ENCODE measurements around the gene CLPTM1L.

- TF ChIP-seq, protein P1, sequence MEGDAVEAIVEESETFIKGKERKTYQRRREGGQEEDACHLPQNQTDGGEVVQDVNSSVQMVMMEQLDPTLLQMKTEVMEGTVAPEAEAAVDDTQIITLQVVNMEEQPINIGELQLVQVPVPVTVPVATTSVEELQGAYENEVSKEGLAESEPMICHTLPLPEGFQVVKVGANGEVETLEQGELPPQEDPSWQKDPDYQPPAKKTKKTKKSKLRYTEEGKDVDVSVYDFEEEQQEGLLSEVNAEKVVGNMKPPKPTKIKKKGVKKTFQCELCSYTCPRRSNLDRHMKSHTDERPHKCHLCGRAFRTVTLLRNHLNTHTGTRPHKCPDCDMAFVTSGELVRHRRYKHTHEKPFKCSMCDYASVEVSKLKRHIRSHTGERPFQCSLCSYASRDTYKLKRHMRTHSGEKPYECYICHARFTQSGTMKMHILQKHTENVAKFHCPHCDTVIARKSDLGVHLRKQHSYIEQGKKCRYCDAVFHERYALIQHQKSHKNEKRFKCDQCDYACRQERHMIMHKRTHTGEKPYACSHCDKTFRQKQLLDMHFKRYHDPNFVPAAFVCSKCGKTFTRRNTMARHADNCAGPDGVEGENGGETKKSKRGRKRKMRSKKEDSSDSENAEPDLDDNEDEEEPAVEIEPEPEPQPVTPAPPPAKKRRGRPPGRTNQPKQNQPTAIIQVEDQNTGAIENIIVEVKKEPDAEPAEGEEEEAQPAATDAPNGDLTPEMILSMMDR (IDR thresholded peaks at IDR 0.05): no peak
- TF ChIP-seq POLR2A (IDR thresholded peaks at IDR 0.05) (no peak), EP300 (IDR thresholded peaks at IDR 0.05) (no peak)
Measured at GRCh38 chr5:1331861-1332405, 13.0 kb downstream of the CLPTM1L start.
